CD4-positive, alpha-beta T cell treated with Interferon gamma for 1 hour (primary cell): ENCODE measurements around the gene CYP51A1.
"Not testable (repeated sequence)": the region's sequence is repeated elsewhere in the genome, so short reads cannot be mapped to it uniquely, and the experiment has no call there.

Experiments used
- DNase-seq: peaks from one replicate; pipeline ENCODE4 v3.0.0-alpha.2; 2020

The CYP51A1 gene

GRCh38 chr7:92134271-92135051 lies at the start of gene CYP51A1:
Gene CYP51A1, minus strand, starts transcription at chr7:92134477. Its CDS starts 113 bp downstream, at chr7:92134364.
- peak; percentile 91 for DNase-seq

- peak; percentile 86 for DNase-seq
Measured at GRCh38 chr7:92178928-92179924, 44.9 kb upstream of the CYP51A1 start, which contains the start of gene LRRD1. Gene LRRD1, minus strand, starts transcription at chr7:92179142. Its CDS starts 13,940 bp downstream, at chr7:92165202.

GRCh38 chr7:92177362-92177761 lies 43.1 kb upstream of the CYP51A1 start:
- no peak for DNase-seq

- not testable (repeated sequence) for DNase-seq
Measured at GRCh38 chr7:92169529-92169928, 35.3 kb upstream of the CYP51A1 start.

GRCh38 chr7:92161271-92161670 lies 27.0 kb upstream of the CYP51A1 start:
- DNase-seq: no peak

- no peak for DNase-seq
Measured at GRCh38 chr7:92158660-92159575, 24.6 kb upstream of the CYP51A1 start.

GRCh38 chr7:92156990-92157389 lies 22.7 kb upstream of the CYP51A1 start:
- no peak for DNase-seq

- no peak for DNase-seq
Measured at GRCh38 chr7:92155108-92155739, 20.9 kb upstream of the CYP51A1 start.

GRCh38 chr7:92150450-92151017 lies 16.3 kb upstream of the CYP51A1 start:
- DNase-seq: no peak

GRCh38 chr7:92149736-92150239 lies 15.5 kb upstream of the CYP51A1 start:
- DNase-seq: no peak

- DNase-seq: not testable (repeated sequence)
Measured at GRCh38 chr7:92143192-92143880, 9.1 kb upstream of the CYP51A1 start.

GRCh38 chr7:92142791-92143190 lies 8.5 kb upstream of the CYP51A1 start:
- DNase-seq: not testable (repeated sequence)

- DNase-seq: no peak
Measured at GRCh38 chr7:92141161-92141560, 6.9 kb upstream of the CYP51A1 start.

GRCh38 chr7:92137557-92137956 lies 3.3 kb upstream of the CYP51A1 start:
- DNase-seq: no peak

- DNase-seq: peak; percentile 4
Measured at GRCh38 chr7:92135052-92135889, 994 bp upstream of the CYP51A1 start.

GRCh38 chr7:92133737-92134270 lies 473 bp downstream of the CYP51A1 start:
- DNase-seq: peak; percentile 68

- DNase-seq: no peak
Measured at GRCh38 chr7:92133133-92133736, 1.0 kb downstream of the CYP51A1 start.

GRCh38 chr7:92131764-92132330 lies 2.4 kb downstream of the CYP51A1 start:
- DNase-seq: no peak

- no peak for DNase-seq
Measured at GRCh38 chr7:92131093-92131492, 3.2 kb downstream of the CYP51A1 start.
